Psoas muscle (tissue), 8 donors: ENCODE results near the gene ENTR1. TPM values are rescaled to one million over a fixed set of nuclear protein-coding genes. Genes with fewer than 3 reads are reported as not detected.

Experiments used
- ATAC-seq, 4 donors: fragments of 200-7000 bp; cut with Tn5 transposase; one replicate each; pipeline ENCODE4 v1.9.1; 2020; ENCODE audit warnings: moderate library complexity in 3 of 4, mild to moderate bottlenecking in 2 of 4
- DNase-seq, 2 donors: peaks; one replicate each; pipeline ENCODE4 v3.0.0-alpha.2; 2020
- H3K27ac ChIP-seq: fragments of 200-600 bp; one replicate; pipeline ENCODE4 v1.8.0; 2022
- H3K27me3 ChIP-seq, 3 donors: fragments of 200-600 bp in 1 of 3; one replicate each; pipeline versions ENCODE4 v1.6.1 to v1.8.0; 2013 to 2022; ENCODE audit warnings: low read length in 2 of 3, mild to moderate bottlenecking in 2 of 3, moderate library complexity in 1 of 3; ENCODE audit not compliant: insufficient read depth in 3 of 3
- H3K36me3 ChIP-seq, 2 donors: fragments of 200-600 bp in 1 of 2; one replicate each; pipeline versions ENCODE4 v1.6.1 to v1.8.0; 2013 to 2022; ENCODE audit warnings: low read depth in 1 of 2, mild to moderate bottlenecking in 1 of 2, moderate library complexity in 1 of 2; ENCODE audit not compliant: insufficient read depth in 1 of 2
- H3K4me1 ChIP-seq: fragments of 200-600 bp; one replicate; pipeline ENCODE4 v1.8.0; 2022
- H3K4me3 ChIP-seq: fragments of 200-600 bp; one replicate; pipeline ENCODE4 v1.8.0; 2022; ENCODE audit warnings: mild to moderate bottlenecking
- H3K9me3 ChIP-seq: fragments of 200-600 bp; one replicate; pipeline ENCODE4 v1.8.0; 2022
- CTCF ChIP-seq: fragments of 200-600 bp; IDR thresholded peaks from one replicate; pipeline ENCODE4 v1.8.0; 2022; ENCODE audit warnings: antibody characterized with exemption
- WGBS, 3 donors: extraction: QIAGEN DNeasy Blood & Tissue Kit; methylation state at CpG; one replicate each; pipeline versions ENCODE4 v1.1.6 to v1.1.7; 2013; 5-methylcytosine and 5-hydroxymethylcytosine counted together
- intact Hi-C, 2 donors: fragments of 100-400 bp; cut with DNase I; formaldehyde crosslinking; loops; one replicate each; pipeline versions ENCODE4 v1.11.0 to v1.14.2; 2022
- polyA plus RNA-seq, 3 donors: library from polyadenylated mRNA; stranded (reverse); fragments of 200-250 nt; gene quantifications; one replicate each; pipeline ENCODE4 v1.2.3, GENCODE V29; 2013
- total RNA-seq, 4 donors: library from RNA; stranded (reverse); fragmentation: NEBNext Ultra II Directional in 2 of 4; extraction: Animal tissue kit (Norgen Biotek cat#: 25700) in 2 of 4; gene quantifications; one replicate each; pipeline versions ENCODE4 v1.2.1 to v1.2.4, GENCODE V29; 2021 to 2023
- donor health status: healthy with polysubstance abuse.
- donor health status: DM: no; HTN: no; CAD: no; lungs with moderate emphysema.
- donor health status: Bipolar disorder and iron deficiency.
- donor health status: healthy.
- donor health status: DM: yes; HTN: yes; CAD: no.
- donor health status: DM: no; HTN: no; CAD: no.
- donor health status: DM: no; HTN: no; CAD: no.
- donor health status: DM: yes; HTN: yes; CAD: no.

Gene ENTR1
- total and polyA plus RNA-seq, 7 donors, result 16.0 to 53.0 (median 34.2) TPM

GRCh38 chr9:136401173-136401922 lies 9.1 kb downstream of the ENTR1 start:
- intact Hi-C loops, result no loop called here
- Histone ChIP-seq H3K36me3 (peaks cover 0 to 59% of the 10 kb centered on the region in 2 donors), H3K27me3 (no peaks in the 10 kb centered on the region), H3K9me3 (no peaks in the 10 kb centered on the region), H3K27ac (no peak overlapping the region), H3K4me3 (no peak overlapping the region), H3K4me1 (peaks cover 10% of the 10 kb centered on the region)
- DNase-seq, result no peak
- 85 to 91% (median 87%) methylated on average over 18 of the region's 18 CpGs for WGBS, 3 donors
- no peak for ATAC-seq
- TF ChIP-seq CTCF, result no peak

GRCh38 chr9:136400038-136400834 lies 10.2 kb downstream of the ENTR1 start, which contains the start of gene SNAPC4:
Gene SNAPC4, minus strand, starts transcription at chr9:136400170. Its CDS starts 1,742 bp downstream, at chr9:136398428.
- Histone ChIP-seq H3K9me3 (no peaks in the 10 kb centered on the region), H3K36me3 (peaks cover 0 to 59% of the 10 kb centered on the region in 2 donors), H3K27ac (peak within 1 kb of the TSS; percentile 1), H3K4me1 (peaks cover 10% of the 10 kb centered on the region), H3K4me3 (peak within 1 kb of the TSS; percentile 72), H3K27me3 (no peaks in the 10 kb centered on the region)
- WGBS, 3 donors, result 4 to 5% (median 5%) methylated on average over 58 to 71 of the region's 71 CpGs
- intact Hi-C loops, result loop anchor here in 1 of 2 donors (1.0 kb wide), 1 partner anchor 61 kb away; no protein-coding TSS in a partner anchor
- TF ChIP-seq CTCF, result peak; percentile 94
- peak; percentile 87 to 94 for DNase-seq
- ATAC-seq, result peak; percentile 91 to 96 (median 94)

GRCh38 chr9:136399176-136400037 lies 11.0 kb downstream of the ENTR1 start:
- peaks cover 0 to 59% of the 10 kb centered on the region in 2 donors for H3K36me3 ChIP-seq
- no peaks in the 10 kb centered on the region for H3K27me3 ChIP-seq
- H3K9me3 ChIP-seq, result no peaks in the 10 kb centered on the region
- peak overlapping the region; percentile 1 for H3K27ac ChIP-seq
- peak in 3 of 4 donors; percentile 3 to 19 (median 5) for ATAC-seq
- H3K4me3 ChIP-seq, result peak overlapping the region; percentile 72
- no peak for TF ChIP-seq CTCF
- intact Hi-C loops, result loop anchor here in 1 of 2 donors (1.0 kb wide), 1 partner anchor 60 kb away; no protein-coding TSS in a partner anchor
- peak in 1 of 2 donors; percentile 55 for DNase-seq
- 1% methylated on average over 51 to 67 of the region's 67 CpGs for WGBS, 3 donors
- H3K4me1 ChIP-seq, result peaks cover 10% of the 10 kb centered on the region

- intact Hi-C loops, result no loop called here
- Histone ChIP-seq H3K36me3 (peaks cover 0 to 60% of the 10 kb centered on the region in 2 donors), H3K9me3 (no peaks in the 10 kb centered on the region), H3K27me3 (no peaks in the 10 kb centered on the region), H3K4me3 (no peak overlapping the region), H3K4me1 (peaks cover 10% of the 10 kb centered on the region), H3K27ac (no peak overlapping the region)
- 89 to 94% (median 92%) methylated on average over 12 of the region's 12 CpGs for WGBS, 3 donors
- TF ChIP-seq CTCF, result no peak
- ATAC-seq (no peak), DNase-seq (peak in 1 of 2 donors; percentile 29)
Measured at GRCh38 chr9:136398286-136398685, 12.1 kb downstream of the ENTR1 start.
